Neuronal stem cell (in vitro differentiated cells): ENCODE results near the gene SRRT.

ENCODE experiments used
- DNase-seq: peaks from one replicate; pipeline ENCODE4 v3.0.0-alpha.2; 2013; ENCODE audit warnings: low spot score
- H2AFZ ChIP-seq: one replicate; pipeline ENCODE4 v1.6.1; 2013; ENCODE audit warnings: mild to moderate bottlenecking, low read length, inconsistent platforms
- H2AK5ac ChIP-seq: 2 replicates; pipeline ENCODE4 v1.6.1; 2013; ENCODE audit warnings: low read depth, mild to moderate bottlenecking, inconsistent platforms, low read length, moderate library complexity, mixed read lengths
- H2BK120ac ChIP-seq: 2 replicates; pipeline ENCODE4 v1.6.1; 2013; ENCODE audit warnings: low read depth, mild to moderate bottlenecking, inconsistent platforms, low read length, moderate library complexity, mixed read lengths
- H2BK12ac ChIP-seq: one replicate; pipeline ENCODE4 v1.6.1; 2013; ENCODE audit warnings: low read length, inconsistent platforms
- H2BK15ac ChIP-seq: 2 replicates; pipeline ENCODE4 v1.6.1; 2013; ENCODE audit warnings: mild to moderate bottlenecking, low read length, inconsistent platforms, mixed read lengths
- H2BK5ac ChIP-seq: one replicate; pipeline ENCODE4 v1.6.1; 2013; ENCODE audit warnings: inconsistent platforms, mild to moderate bottlenecking, low read length, moderate library complexity
- H3K14ac ChIP-seq: one replicate; pipeline ENCODE4 v1.6.1; 2013; ENCODE audit warnings: low read length, inconsistent platforms
- H3K18ac ChIP-seq: 2 replicates; pipeline ENCODE4 v1.6.1; 2013; ENCODE audit warnings: low read length, inconsistent platforms
- H3K23ac ChIP-seq: 2 replicates; pipeline ENCODE4 v1.6.1; 2013; ENCODE audit warnings: low read depth, mild to moderate bottlenecking, mixed read lengths, low read length, inconsistent platforms; ENCODE audit not compliant: poor library complexity
- H3K27ac ChIP-seq: replicated peaks from 3 replicates; pipeline ENCODE4 v1.5.1; 2013; ENCODE audit warnings: low read length, inconsistent platforms
- H3K27me3 ChIP-seq, 3 experiments: 2 replicates each; pipeline ENCODE4 v1.6.1; 2013; ENCODE audit warnings: low read length in 3 of 3, mild to moderate bottlenecking in 2 of 3, inconsistent platforms in 1 of 3, low read depth in 1 of 3, mixed read lengths in 1 of 3, moderate library complexity in 1 of 3; ENCODE audit not compliant: control insufficient read depth in 3 of 3, insufficient read depth in 3 of 3
- H3K36me3 ChIP-seq, 2 donors: replicated peaks in 1 of 2; 2 replicates each; pipeline ENCODE4 v1.6.1; 2013; ENCODE audit warnings: low read length in 2 of 2; ENCODE audit not compliant: control insufficient read depth in 2 of 2, insufficient read depth in 2 of 2
- H3K4ac ChIP-seq: 2 replicates; pipeline ENCODE4 v1.6.1; 2013; ENCODE audit warnings: inconsistent platforms, mild to moderate bottlenecking, low read length, moderate library complexity
- H3K4me1 ChIP-seq, 2 donors: 1 replicate in 1 of 2; 2 replicates in 1 of 2; pipeline ENCODE4 v1.6.1; 2013; ENCODE audit warnings: low read length in 2 of 2, low read depth in 1 of 2; ENCODE audit not compliant: control insufficient read depth in 2 of 2, insufficient read depth in 1 of 2
- H3K4me2 ChIP-seq: one replicate; pipeline ENCODE4 v1.6.1; 2013; ENCODE audit warnings: mild to moderate bottlenecking, low read length, inconsistent platforms; ENCODE audit not compliant: insufficient read depth, poor library complexity, severe bottlenecking
- H3K4me3 ChIP-seq, 2 donors: 2 replicates each; pipeline ENCODE4 v1.5.1; 2013; ENCODE audit warnings: low read length in 2 of 2, mild to moderate bottlenecking in 2 of 2, inconsistent platforms in 1 of 2, moderate library complexity in 1 of 2
- H3K79me1 ChIP-seq: one replicate; pipeline ENCODE4 v1.6.1; 2013; ENCODE audit warnings: low read depth, mild to moderate bottlenecking, inconsistent platforms, low read length, moderate library complexity
- H3K9ac ChIP-seq: one replicate; pipeline ENCODE4 v1.6.1; 2013; ENCODE audit warnings: mild to moderate bottlenecking, low read depth, low read length, inconsistent platforms; ENCODE audit not compliant: poor library complexity
- H3K9me3 ChIP-seq, 2 donors: replicated peaks in 1 of 2; 2 replicates each; pipeline versions ENCODE3 to v1.6.1; 2013; ENCODE audit warnings: low read length in 2 of 2, mild to moderate bottlenecking in 2 of 2, inconsistent platforms in 1 of 2, low read depth in 1 of 2, mixed read lengths in 1 of 2, moderate library complexity in 1 of 2; ENCODE audit not compliant: control insufficient read depth in 2 of 2, insufficient read depth in 1 of 2
- H4K8ac ChIP-seq: one replicate; pipeline ENCODE4 v1.6.1; 2013; ENCODE audit warnings: low read depth, mild to moderate bottlenecking, inconsistent platforms, low read length, moderate library complexity
- H4K91ac ChIP-seq: one replicate; pipeline ENCODE4 v1.6.1; 2013; ENCODE audit warnings: low read length, low read depth, mild to moderate bottlenecking, inconsistent platforms; ENCODE audit not compliant: poor library complexity
- WGBS, 2 donors: extraction: QIAGEN DNeasy Blood & Tissue Kit; methylation state at CpG; one replicate each; pipeline ENCODE4 v1.1.7; 2013; ENCODE audit warnings: missing lambda C conversion rate in 2 of 2, mixed read lengths in 1 of 2; ENCODE audit not compliant: insufficient read length in 2 of 2, insufficient replicate concordance in 1 of 2; ENCODE audit errors: extremely low coverage in 2 of 2; 5-methylcytosine and 5-hydroxymethylcytosine counted together

Gene SRRT

GRCh38 chr7:100863406-100863950 is 11.4 kb upstream of the SRRT start:
- Histone ChIP-seq H2AK5ac (no peak overlapping the region), H3K4me3 (no peak overlapping the region), H2BK15ac (no peak overlapping the region), H3K18ac (no peak overlapping the region), H3K9me3 (no peaks in the 10 kb centered on the region), H2BK5ac (no peak overlapping the region), H3K4me1 (peaks cover 11 to 13% of the 10 kb centered on the region in 2 donors), H4K8ac (no peak overlapping the region), H3K27ac (no peak overlapping the region), H3K14ac (no peak overlapping the region), H2BK120ac (no peak overlapping the region), H3K36me3 (peaks cover 9 to 19% of the 10 kb centered on the region in 2 donors), H3K4me2 (no peak overlapping the region), H2AFZ (no peak overlapping the region), H4K91ac (no peak overlapping the region), H3K4ac (no peak overlapping the region), H3K23ac (no peak overlapping the region), H3K79me1 (peaks cover 15% of the 10 kb centered on the region), H3K27me3 (no peaks in the 10 kb centered on the region), H3K9ac (no peak overlapping the region), H2BK12ac (no peak overlapping the region)
- DNase-seq: no peak
- WGBS, 2 donors: no CpG with 5 or more reads among the region's 10 CpGs

DNA sequence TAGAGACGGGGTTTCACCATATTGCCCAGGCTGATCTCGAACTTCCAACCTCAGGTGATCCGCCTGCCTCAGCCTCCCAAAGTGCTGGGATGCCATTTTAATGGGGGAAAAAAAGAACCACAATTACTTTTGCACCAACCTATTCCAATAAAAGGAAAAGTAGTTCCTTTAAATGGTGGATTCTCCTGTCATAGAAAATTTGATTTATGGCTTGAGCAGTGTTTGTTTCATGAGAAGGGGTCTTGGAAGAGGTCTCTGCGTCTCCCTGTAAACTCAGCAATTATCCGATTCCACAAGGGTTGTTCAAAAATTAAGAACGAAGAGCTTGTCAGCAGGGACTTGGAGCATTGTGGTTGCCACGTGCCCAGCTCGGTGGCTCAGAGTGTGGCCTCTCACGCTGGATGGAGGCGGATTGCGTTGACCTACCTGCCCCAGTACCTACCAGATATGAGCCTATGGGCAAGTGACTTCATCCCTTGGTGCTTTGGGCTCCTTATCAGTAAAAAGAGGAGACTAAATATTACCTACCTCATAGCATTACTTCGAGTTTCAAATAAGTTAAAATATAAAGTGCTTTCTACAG is 10.5 kb upstream of the SRRT start:
- Histone ChIP-seq H3K36me3 (peaks cover 9 to 26% of the 10 kb centered on the region in 2 donors), H2BK12ac (no peak overlapping the region), H3K23ac (no peak overlapping the region), H4K91ac (no peak overlapping the region), H3K4me2 (no peak overlapping the region), H3K4me3 (no peak overlapping the region), H3K14ac (no peak overlapping the region), H3K27ac (no peak overlapping the region), H2BK120ac (no peak overlapping the region), H3K79me1 (peaks cover 19% of the 10 kb centered on the region), H2AK5ac (no peak overlapping the region), H3K9me3 (no peaks in the 10 kb centered on the region), H3K27me3 (no peaks in the 10 kb centered on the region), H2AFZ (no peak overlapping the region), H3K9ac (no peak overlapping the region), H2BK15ac (no peak overlapping the region), H2BK5ac (no peak overlapping the region), H3K4ac (no peak overlapping the region), H4K8ac (no peak overlapping the region), H3K18ac (no peak overlapping the region), H3K4me1 (peaks cover 11 to 13% of the 10 kb centered on the region in 2 donors)
- no peak for DNase-seq
- no CpG with 5 or more reads among the region's 12 CpGs for WGBS, 2 donors

DNA sequence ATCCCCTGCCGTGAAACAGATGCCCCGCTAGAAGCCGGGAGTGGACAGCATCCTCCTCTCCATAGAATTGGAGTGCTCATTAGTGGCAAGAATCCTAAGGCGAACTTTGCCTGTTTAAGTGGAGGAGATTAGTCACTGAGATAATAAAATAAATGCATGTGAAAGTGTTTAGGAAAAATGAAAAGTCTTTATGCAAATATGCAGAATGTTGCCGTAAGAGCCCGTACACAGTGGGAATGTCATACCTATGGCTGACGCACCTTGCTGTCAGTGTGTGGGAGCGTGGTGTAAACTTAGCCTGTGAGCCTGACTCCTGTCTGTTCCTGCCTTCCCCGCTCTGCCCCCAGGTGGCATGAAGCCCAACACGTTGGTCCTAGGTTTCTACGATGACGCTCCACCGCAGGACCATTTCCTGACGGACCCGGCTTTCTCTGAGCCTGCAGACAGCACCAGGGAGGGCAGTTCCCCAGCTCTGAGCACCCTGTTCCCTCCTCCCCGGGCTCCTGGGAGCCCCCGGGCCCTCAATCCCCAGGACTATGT is 9.5 kb upstream of the SRRT start:
- peak overlapping the region in 1 of 2 donors; percentile 28 for H3K4me3 ChIP-seq
- WGBS, 2 donors: no CpG with 5 or more reads among the region's 17 CpGs
- H3K36me3 ChIP-seq: peaks cover 8 to 30% of the 10 kb centered on the region in 2 donors
- peaks cover 11 to 13% of the 10 kb centered on the region in 2 donors for H3K4me1 ChIP-seq
- peaks cover 17% of the 10 kb centered on the region for H3K79me1 ChIP-seq
- H2AFZ ChIP-seq: no peak overlapping the region
- H2BK12ac ChIP-seq: peak overlapping the region; percentile 75
- no peak overlapping the region for H3K27ac ChIP-seq
- H2AK5ac ChIP-seq: peak overlapping the region; percentile 84
- H3K9me3 ChIP-seq: no peaks in the 10 kb centered on the region
- H3K27me3 ChIP-seq: no peaks in the 10 kb centered on the region
- DNase-seq: no peak
- H3K4ac ChIP-seq: no peak overlapping the region
- H3K14ac ChIP-seq: peak overlapping the region; percentile 21
- H3K23ac ChIP-seq: no peak overlapping the region
- peak overlapping the region; percentile 99 for H2BK15ac ChIP-seq
- no peak overlapping the region for H4K91ac ChIP-seq
- no peak overlapping the region for H3K4me2 ChIP-seq
- H3K9ac ChIP-seq: no peak overlapping the region
- H4K8ac ChIP-seq: peak overlapping the region; percentile 65
- H2BK120ac ChIP-seq: no peak overlapping the region
- peak overlapping the region; percentile 100 for H2BK5ac ChIP-seq
- H3K18ac ChIP-seq: peak overlapping the region; percentile 38

DNA sequence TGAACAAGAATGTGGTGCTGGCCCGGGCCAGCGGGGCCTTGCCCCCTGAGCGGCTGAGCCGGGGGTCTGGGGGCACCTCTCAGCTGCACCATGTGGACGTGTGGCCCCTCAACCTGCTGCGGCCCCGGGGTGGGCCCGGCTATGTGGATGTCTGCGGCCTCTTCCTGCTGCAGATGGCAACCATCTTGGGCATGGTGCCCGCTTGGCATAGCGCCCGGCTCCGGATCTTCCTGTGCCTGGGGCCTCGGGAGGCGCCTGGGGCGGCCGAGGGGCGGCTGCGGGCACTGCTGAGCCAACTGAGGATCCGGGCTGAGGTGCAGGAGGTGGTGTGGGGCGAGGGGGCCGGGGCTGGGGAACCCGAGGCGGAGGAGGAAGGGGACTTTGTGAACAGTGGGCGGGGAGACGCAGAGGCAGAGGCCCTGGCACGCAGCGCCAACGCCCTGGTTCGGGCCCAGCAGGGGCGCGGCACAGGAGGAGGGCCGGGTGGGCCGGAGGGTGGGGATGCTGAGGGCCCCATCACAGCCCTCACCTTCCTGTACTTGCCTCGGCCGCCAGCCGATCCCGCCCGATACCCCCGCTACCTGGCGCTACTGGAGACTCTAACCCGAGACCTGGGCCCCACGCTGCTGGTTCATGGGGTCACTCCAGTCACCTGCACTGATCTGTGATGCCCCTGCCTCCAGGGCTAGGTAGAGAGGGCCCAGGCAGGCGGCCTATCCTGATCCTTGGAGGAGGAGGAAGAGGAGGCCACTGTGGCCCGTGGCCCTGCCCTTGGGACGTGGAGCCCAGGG is 8.8 kb upstream of the SRRT start:
- DNase-seq: no peak
- Histone ChIP-seq H3K79me1 (peaks cover 17% of the 10 kb centered on the region), H3K9ac (peak overlapping the region; percentile 81), H3K18ac (peak overlapping the region; percentile 99), H3K23ac (peak overlapping the region; percentile 80), H3K9me3 (no peaks in the 10 kb centered on the region), H2AK5ac (peak overlapping the region; percentile 100), H3K14ac (peak overlapping the region; percentile 94), H4K8ac (peak overlapping the region; percentile 82), H2BK12ac (peak overlapping the region; percentile 100), H3K4me1 (peaks cover 11 to 13% of the 10 kb centered on the region in 2 donors), H3K27ac (no peak overlapping the region), H2BK120ac (peak overlapping the region; percentile 97), H3K4ac (peak overlapping the region; percentile 66), H3K4me3 (peak overlapping the region in 1 of 2 donors; percentile 93), H3K27me3 (no peaks in the 10 kb centered on the region), H2BK5ac (peak overlapping the region; percentile 100), H3K4me2 (peak overlapping the region; percentile 89), H4K91ac (peak overlapping the region; percentile 85), H2BK15ac (peak overlapping the region; percentile 99), H2AFZ (peak overlapping the region; percentile 99), H3K36me3 (peaks cover 11 to 31% of the 10 kb centered on the region in 2 donors)
- WGBS, 2 donors: no CpG with 5 or more reads among the region's 46 CpGs
